ENCODE measurements around the gene PDE4D.

PDE4D gene

GRCh38 chr5:59528202-59528862, 365.2 kb downstream of the PDE4D start:
- no peak for TF ChIP-seq CTCF (IDR thresholded peaks at IDR 0.05; ENCODE audit: insufficient read depth, low read depth, low read length, missing control alignments)
- DNase-seq (ENCODE audit: low read depth) = no peak

GRCh38 chr5:59525957-59526356, 367.6 kb downstream of the PDE4D start:
- no peak for DNase-seq (ENCODE audit: low read depth)
- no peak for TF ChIP-seq CTCF (IDR thresholded peaks at IDR 0.05; ENCODE audit: insufficient read depth, low read depth, low read length, missing control alignments)
- H3K4me3 ChIP-seq (ENCODE audit: low read length) = no peak overlapping the region

More at GRCh38 chr5:59528202-59528862, 365.2 kb downstream of the PDE4D start:
- H3K4me3 ChIP-seq (ENCODE audit: low read length) = no peak overlapping the region

GRCh38 chr5:59525311-59525710, 368.2 kb downstream of the PDE4D start:
- no peak for DNase-seq (ENCODE audit: low read depth)
- no peak for TF ChIP-seq CTCF (IDR thresholded peaks at IDR 0.05; ENCODE audit: insufficient read depth, low read depth, low read length, missing control alignments)
- no peak overlapping the region for H3K4me3 ChIP-seq (ENCODE audit: low read length)

GRCh38 chr5:59522201-59522831, 371.2 kb downstream of the PDE4D start:
- H3K4me3 ChIP-seq (ENCODE audit: low read length) = no peak overlapping the region
- peak; percentile 37 for DNase-seq (ENCODE audit: low read depth)
- no peak for TF ChIP-seq CTCF (IDR thresholded peaks at IDR 0.05; ENCODE audit: insufficient read depth, low read depth, low read length, missing control alignments)

- no peak for TF ChIP-seq CTCF (IDR thresholded peaks at IDR 0.05; ENCODE audit: insufficient read depth, low read depth, low read length, missing control alignments)
- DNase-seq (ENCODE audit: low read depth) = no peak
- no peak overlapping the region for H3K4me3 ChIP-seq (ENCODE audit: low read length)
These were observed 372.1 kb downstream of the PDE4D start for GRCh38 chr5:59521476-59521875.

- H3K4me3 ChIP-seq (ENCODE audit: low read length) = no peak overlapping the region
- no peak for TF ChIP-seq CTCF (IDR thresholded peaks at IDR 0.05; ENCODE audit: insufficient read depth, low read depth, low read length, missing control alignments)
- no peak for DNase-seq (ENCODE audit: low read depth)
These were observed 374.2 kb downstream of the PDE4D start for GRCh38 chr5:59519338-59519737.

Measured in epithelial cell of esophagus (primary cell).